ENCODE data around the gene ADAM17.

- no peak for TF ChIP-seq TEAD4 (IDR thresholded peaks at IDR 0.05; ENCODE audit: low read depth, low read length)
- TF ChIP-seq POLR2A (IDR thresholded peaks at IDR 0.05; ENCODE audit: control extremely low read depth in 1 of 2, low read depth in 2 of 2, low read length in 2 of 2) = no peak
- no peak for TF ChIP-seq CTCF (IDR thresholded peaks at IDR 0.05; ENCODE audit: control extremely low read depth in 1 of 3, insufficient read depth in 1 of 3, low read depth in 1 of 3, low read length in 3 of 3)
- TF ChIP-seq CEBPB (IDR thresholded peaks at IDR 0.05; ENCODE audit: low read depth, low read length) = no peak
- no peak for TF ChIP-seq RNF2 (IDR thresholded peaks at IDR 0.05; ENCODE audit: borderline replicate concordance, low read depth, low read length, missing control alignments, poor library complexity, severe bottlenecking)
- no peak for TF ChIP-seq EZH2 (IDR thresholded peaks at IDR 0.05; ENCODE audit: low read depth, low read length, severe bottlenecking)
- no peak for TF ChIP-seq EGR1 (IDR thresholded peaks at IDR 0.05; ENCODE audit: borderline replicate concordance, low read depth, low read length)
- TF ChIP-seq TCF12 (IDR thresholded peaks at IDR 0.05; ENCODE audit: low read depth, low read length) = no peak
- TF ChIP-seq, protein P1, sequence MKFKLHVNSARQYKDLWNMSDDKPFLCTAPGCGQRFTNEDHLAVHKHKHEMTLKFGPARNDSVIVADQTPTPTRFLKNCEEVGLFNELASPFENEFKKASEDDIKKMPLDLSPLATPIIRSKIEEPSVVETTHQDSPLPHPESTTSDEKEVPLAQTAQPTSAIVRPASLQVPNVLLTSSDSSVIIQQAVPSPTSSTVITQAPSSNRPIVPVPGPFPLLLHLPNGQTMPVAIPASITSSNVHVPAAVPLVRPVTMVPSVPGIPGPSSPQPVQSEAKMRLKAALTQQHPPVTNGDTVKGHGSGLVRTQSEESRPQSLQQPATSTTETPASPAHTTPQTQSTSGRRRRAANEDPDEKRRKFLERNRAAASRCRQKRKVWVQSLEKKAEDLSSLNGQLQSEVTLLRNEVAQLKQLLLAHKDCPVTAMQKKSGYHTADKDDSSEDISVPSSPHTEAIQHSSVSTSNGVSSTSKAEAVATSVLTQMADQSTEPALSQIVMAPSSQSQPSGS (IDR thresholded peaks at IDR 0.05; ENCODE audit: low read length) = no peak
- TF ChIP-seq TAF7 (optimal IDR thresholded peaks at IDR 0.05; ENCODE audit: borderline replicate concordance, low read depth, low read length) = no peak
- TF ChIP-seq ZNF274 (IDR thresholded peaks at IDR 0.05; ENCODE audit: borderline replicate concordance, extremely low read depth, low read length) = no peak
- no peak for TF ChIP-seq JUN (IDR thresholded peaks at IDR 0.05; ENCODE audit: low read depth, low read length)
These were observed 92.5 kb downstream of the ADAM17 start for GRCh38 chr2:9462886-9463697.

All from H1 (cell line).